GM12865 (cell line): ENCODE data around the gene MRPL20.

ENCODE experiments used
- DNase-seq: peaks from one replicate; pipeline ENCODE4 v3.0.0; 2010; ENCODE audit warnings: low read depth
- H3K4me3 ChIP-seq: 2 replicates; pipeline ENCODE4 v1.5.1; 2011; ENCODE audit warnings: mild to moderate bottlenecking, low read depth, low read length, control low read depth
- TF ChIP-seq, protein P1 (sequence below): IDR thresholded peaks from 2 replicates; pipeline ENCODE4 v1.5.1; 2011; ENCODE audit warnings: low read length, control low read depth, low read depth, inconsistent platforms; ENCODE audit not compliant: insufficient read depth; ENCODE audit errors: missing control alignments

Gene MRPL20

GRCh38 chr1:1426496-1427105, 19.5 kb upstream of the MRPL20 start:
- TF ChIP-seq, protein P1, sequence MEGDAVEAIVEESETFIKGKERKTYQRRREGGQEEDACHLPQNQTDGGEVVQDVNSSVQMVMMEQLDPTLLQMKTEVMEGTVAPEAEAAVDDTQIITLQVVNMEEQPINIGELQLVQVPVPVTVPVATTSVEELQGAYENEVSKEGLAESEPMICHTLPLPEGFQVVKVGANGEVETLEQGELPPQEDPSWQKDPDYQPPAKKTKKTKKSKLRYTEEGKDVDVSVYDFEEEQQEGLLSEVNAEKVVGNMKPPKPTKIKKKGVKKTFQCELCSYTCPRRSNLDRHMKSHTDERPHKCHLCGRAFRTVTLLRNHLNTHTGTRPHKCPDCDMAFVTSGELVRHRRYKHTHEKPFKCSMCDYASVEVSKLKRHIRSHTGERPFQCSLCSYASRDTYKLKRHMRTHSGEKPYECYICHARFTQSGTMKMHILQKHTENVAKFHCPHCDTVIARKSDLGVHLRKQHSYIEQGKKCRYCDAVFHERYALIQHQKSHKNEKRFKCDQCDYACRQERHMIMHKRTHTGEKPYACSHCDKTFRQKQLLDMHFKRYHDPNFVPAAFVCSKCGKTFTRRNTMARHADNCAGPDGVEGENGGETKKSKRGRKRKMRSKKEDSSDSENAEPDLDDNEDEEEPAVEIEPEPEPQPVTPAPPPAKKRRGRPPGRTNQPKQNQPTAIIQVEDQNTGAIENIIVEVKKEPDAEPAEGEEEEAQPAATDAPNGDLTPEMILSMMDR: no peak
- no peak overlapping the region for H3K4me3 ChIP-seq
- no peak for DNase-seq

- DNase-seq: no peak
- H3K4me3 ChIP-seq: no peak overlapping the region
- TF ChIP-seq, protein P1: no peak
Measured at GRCh38 chr1:1425753-1426495, 18.8 kb upstream of the MRPL20 start.

DNA sequence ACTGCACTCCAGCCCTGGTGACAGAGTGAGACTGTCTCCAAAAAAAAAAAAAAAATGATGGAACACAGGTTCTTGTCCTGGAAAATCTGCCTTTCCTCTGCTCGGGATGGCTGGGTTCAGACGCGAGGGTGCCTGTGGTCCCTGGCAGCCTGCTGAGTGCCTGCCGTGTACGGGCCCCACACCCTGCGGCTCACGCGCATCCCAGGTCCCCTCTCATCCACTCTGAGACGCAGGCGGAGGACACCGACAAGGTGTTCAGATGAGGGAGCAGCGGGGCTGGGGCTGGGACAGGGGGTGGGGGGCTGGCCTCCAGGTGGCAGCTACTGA, 18.3 kb upstream of the MRPL20 start:
- DNase-seq: no peak
- TF ChIP-seq, protein P1: no peak
- H3K4me3 ChIP-seq: no peak overlapping the region

GRCh38 chr1:1424707-1425106, 17.6 kb upstream of the MRPL20 start:
- H3K4me3 ChIP-seq: no peak overlapping the region
- no peak for DNase-seq
- TF ChIP-seq, protein P1: no peak

DNA sequence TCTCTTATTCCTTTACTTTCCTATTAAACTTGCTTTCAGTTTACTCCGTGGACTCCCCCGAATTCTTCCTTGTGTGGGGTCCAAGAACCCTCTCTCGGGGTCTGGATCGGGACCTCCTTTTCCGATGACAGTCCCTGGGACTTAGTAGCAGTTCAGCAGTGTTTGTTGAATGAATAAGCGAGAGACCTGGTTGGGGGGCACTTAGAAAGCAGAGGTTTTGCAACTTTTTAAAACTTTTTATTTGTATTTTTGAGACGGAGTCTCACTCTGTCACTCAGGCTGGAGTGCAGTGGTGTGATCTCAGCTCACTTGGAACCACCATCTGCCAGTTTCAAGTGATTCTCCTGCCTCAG, 16.1 kb upstream of the MRPL20 start:
- TF ChIP-seq, protein P1: no peak
- no peak for DNase-seq
- no peak overlapping the region for H3K4me3 ChIP-seq

- TF ChIP-seq, protein P1: no peak
- DNase-seq: no peak
- H3K4me3 ChIP-seq: no peak overlapping the region
Measured at GRCh38 chr1:1422465-1423244, 15.6 kb upstream of the MRPL20 start.
